GM19468 (cell line): Measurements from ENCODE around the gene MRTFA.
"Not testable (repeated sequence)": the region's sequence is repeated elsewhere in the genome, so short reads cannot be mapped to it uniquely, and the experiment has no call there.

Experiments
- ATAC-seq: cut with Tn5 transposase; IDR thresholded peaks from one replicate; pipeline ENCODE4 v1.9.1; 2021; ENCODE audit warnings: mild to moderate bottlenecking, moderate library complexity, moderate number of reproducible peaks; ENCODE audit not compliant: unreplicated experiment; ENCODE audit errors: extremely low read depth

MRTFA gene

DNA sequence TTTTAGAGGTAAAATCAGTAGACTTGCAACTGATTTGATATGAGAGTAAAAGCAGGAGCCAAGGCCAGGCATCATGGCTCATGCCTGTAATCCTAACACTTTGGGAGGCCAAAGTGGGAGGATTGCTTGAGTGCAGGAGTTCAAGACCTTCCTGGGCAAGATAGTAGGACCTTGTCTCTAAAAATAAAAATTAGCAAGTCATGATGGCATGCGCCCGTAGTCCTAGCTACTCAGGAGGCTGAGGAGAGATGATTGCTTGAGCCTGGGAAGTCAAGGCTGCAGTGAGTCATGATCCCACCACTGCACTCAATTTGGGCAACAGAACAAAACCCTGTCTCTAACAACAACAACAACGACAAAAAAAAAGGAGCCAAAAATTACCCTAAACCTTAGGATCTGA, 252.6 kb downstream of the MRTFA start:
- ATAC-seq: no peak

DNA sequence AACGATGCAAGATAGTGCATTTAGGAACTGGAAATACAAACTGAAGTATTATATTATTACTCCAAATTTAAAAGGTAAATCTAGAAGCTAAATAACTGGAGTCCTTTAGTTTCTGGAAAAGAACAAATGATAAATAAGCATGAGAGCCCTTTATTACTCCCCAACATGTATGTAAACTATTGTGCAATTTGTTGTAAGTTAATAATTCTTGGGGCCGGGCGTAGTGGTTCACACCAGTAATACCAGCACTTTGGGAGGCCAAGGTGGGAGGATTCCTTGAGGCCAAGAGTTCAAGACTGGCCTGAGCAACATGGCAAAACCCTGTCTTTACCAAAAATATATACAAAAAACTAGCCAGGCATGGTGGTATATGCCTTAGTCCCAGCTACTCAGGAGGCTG, 255.1 kb downstream of the MRTFA start:
- ATAC-seq: no peak

DNA sequence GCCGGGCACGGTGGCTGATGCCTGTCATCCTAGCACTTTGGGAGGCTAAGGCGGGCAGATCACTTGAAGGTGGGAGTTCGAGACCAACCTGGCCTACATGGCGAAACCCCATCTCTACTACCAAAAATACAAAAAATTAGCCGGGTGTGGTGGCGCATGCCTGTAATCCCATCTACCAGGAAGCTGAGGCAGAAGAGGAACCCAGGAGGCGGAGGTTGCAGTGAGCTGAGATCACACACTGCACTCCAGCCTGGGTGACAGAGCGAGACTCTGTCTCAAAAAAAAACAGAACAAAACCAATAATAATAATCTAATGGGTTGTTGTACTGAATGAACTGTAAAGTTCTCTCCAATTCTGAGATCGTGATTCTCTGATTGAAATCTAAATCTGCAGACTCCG, 258.1 kb downstream of the MRTFA start:
- not testable (repeated sequence) for ATAC-seq

DNA sequence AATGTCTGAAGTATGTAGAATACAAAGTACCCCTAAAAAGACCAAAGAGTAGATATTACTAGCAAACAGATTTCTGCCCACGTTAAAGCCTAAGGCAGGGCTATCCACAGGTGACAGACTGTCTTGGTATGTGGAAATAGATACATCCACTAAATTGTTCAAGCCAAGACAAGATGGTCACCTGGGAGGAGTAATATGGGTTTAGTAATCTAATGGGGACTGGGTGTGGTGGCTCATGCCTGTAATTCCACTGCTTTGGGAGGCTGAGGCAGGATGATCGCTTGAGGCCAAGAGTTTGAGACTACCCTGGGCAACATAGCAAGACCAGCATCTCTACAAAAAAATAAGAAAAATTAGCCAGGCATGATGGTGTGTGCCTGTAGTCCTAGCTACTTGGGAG, 258.6 kb downstream of the MRTFA start:
- ATAC-seq: no peak

DNA sequence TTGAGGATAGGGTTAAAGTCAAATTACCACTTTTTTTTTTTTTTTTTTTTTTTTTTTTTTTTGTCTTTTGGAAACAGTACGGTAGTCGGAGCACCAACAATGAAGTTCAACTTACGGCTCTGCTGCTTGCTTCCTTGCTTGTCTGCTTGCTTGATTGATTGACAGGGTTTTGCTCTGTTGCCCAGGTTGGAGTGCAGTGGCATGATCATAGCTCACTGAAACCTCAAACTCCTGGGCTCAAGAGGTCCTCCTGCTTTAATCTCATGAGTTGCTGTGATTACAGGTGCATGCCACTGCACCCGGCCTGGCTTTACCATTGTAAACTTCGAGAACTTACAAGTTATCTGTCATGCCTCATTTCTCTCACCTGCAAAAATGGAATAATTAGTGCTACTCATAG, 260.4 kb downstream of the MRTFA start:
- no peak for ATAC-seq

DNA sequence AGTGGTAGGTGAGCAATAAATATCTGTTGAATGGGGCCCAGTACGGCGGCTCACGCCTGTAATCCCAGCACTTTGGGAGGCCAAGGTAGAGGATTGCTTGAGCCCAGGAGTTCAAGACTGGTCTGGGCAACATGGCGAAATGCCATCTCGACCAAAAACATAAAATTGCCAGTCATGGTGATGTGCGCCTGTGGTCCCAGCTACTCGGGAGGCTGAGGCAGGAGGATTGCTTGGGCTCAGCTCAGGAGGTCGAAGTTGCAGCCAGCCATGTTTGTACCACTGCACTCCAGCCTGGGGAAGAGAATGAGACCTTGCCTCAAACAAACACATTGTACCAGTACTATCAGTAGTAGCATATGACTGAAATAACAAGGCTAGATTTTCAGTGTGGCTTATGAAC, 262.0 kb downstream of the MRTFA start:
- no peak for ATAC-seq

DNA sequence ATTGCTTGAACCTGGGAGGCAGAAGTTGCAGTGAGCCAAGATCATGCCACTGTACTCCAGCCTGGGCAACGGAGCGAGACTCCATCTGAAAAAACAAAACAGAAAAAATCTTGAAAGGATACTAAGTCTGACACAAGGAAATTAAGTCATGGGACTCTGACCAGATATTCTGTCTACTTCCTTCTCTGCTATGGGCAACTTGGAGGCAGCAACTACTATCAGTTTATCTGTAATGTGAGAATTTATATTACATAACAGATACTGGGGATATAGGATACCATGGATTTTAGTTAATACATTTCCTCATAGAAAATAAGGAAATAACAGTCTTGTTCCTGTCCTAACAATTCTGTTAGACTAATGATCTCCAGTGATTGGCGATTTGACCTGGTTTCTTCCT, 267.7 kb downstream of the MRTFA start:
- ATAC-seq: no peak

DNA sequence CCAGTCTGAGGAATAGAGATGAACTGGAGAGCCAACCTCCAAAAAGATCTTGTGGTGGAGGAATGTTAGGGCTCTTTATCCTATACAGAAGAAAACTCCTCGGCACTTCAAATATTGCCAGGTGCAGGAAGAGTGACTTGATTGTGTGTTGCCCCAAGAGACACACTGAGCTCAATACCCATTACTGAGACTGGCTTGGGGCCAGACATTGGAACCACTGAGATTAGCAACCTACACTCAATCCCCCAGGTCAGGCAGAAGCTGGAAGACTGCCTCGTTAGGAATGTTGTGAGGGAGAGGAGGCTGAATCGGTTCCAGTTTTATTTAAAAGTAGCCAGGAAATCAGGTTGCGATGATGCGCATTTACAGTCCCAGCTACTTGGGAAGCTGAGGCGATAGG, 268.5 kb downstream of the MRTFA start:
- ATAC-seq: no peak

DNA sequence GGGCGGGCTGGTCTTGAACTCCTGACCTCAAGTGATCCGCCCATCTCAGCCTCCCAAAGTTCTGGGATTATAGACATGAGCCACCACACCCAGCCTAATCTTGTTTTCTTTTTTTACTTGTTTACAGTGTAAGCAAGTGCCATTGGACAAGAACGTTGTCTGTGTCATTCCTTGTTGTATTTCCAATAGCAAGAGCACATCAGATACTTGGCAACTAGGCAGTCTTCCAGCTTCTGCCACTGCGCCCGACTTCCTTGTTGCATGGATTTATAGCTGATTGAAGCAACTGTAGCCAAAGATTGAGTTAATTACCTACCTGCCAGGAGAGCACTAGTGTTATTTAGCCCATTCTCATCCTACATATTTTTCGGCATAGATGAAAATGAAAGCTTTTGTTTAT, 269.2 kb downstream of the MRTFA start:
- ATAC-seq: no peak

DNA sequence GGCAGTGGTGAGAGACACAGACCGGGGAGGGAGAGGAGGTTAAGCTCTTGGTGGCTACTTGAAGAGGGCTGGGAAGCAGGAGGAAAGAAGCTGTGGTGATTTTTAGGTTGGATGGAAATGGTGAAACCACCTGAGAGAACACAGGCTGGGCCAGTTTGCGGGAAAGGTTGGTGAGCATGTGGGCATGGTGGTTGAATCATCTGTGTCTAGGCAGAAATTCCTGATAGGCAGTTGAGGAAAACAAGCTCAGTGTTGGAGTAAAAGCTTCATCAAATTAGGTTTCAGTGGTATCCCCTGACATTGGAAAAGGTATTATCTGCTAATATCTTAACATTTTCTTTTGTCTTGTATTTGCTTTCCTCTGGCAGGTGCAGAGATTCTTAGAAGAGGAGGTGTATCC, 270.5 kb downstream of the MRTFA start:
- ATAC-seq: no peak

DNA sequence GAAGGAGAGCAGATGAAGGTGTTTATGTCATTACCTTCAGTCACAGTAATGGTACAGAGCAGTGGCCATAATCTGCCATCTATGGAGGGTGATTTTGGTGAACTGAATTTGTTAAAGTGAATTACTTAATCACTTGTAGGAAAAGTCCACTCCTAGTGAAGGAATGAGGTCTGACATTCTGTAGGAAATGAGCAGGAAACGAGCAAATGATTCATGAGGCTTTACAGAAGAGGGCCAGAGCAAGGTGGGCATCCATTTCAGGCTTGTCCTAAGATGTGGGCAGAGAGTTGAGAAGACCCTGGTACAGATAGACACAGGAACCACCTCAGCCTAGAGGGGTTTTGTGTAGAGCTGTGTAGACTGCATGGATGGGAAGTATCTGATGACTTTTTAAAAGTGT, 272.1 kb downstream of the MRTFA start:
- no peak for ATAC-seq

DNA sequence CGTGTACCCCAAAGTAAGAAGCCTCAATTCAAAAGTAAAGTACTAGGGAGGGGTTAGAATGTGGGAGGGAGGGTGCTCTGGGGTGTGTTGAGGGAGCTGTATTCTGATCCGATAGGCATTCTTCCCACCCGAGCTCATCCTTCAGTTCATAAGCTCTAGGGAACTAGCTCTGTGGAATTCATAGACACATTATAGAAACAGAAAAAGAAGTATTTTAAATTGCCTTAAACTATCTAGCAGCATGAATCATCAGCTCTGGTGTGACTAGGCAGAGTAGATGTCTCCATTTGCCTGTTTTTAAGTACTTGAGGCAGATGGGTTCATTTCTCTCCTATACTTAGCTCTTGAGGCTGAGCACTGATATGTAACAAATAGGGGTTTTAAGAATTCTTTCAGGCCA, 273.5 kb downstream of the MRTFA start:
- no peak for ATAC-seq

DNA sequence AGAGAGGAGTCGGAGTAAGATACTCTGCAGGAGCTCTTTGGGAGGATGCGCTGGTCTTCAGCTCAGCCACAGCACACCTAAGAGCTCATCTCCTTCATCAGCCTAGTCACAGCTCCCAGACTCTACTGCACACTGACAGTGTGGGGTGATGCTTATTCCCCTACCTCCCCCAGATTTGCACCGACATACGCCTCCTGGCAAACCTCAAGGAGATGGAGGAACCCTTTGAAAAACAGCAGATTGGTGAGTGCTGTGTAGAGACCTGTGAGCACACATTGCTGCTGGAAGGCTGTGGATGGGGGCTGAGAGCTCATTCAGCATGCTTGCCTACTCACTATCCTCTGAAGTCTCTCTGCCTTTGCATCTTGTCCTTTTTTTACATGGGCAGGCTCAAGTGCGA, 275.4 kb downstream of the MRTFA start:
- no peak for ATAC-seq
